ENCODE results near the gene COL18A1. TPM values are rescaled to one million over a fixed set of nuclear protein-coding genes. Genes with fewer than 3 reads are reported as not detected.

The COL18A1 gene
- total RNA-seq, 1 experiment from 2014 or later, result 77.0 TPM

- ATAC-seq (no peak), DNase-seq (no peak)
- intact Hi-C loops (cut with micrococcal nuclease), result no loop called here
- ChIA-PET POLR2A (ENCODE audit: unreplicated experiment) (no interaction called here), CTCF (no interaction called here)
- BruUV-seq (replicated peaks), result no TSS peak
- H3K4me3 ChIP-seq (ENCODE audit: low read length), result no peak overlapping the region
- peaks cover 55% of the 10 kb centered on the region for H3K79me2 ChIP-seq (ENCODE audit: low read length)
- no peak overlapping the region for H3K27ac ChIP-seq (ENCODE audit: low read length)
- no peaks in the 10 kb centered on the region for H3K27me3 ChIP-seq (ENCODE audit: low read length)
- H3K4me2 ChIP-seq (ENCODE audit: low read length), result no peak overlapping the region
- H3K9ac ChIP-seq (ENCODE audit: low read length), result no peak overlapping the region
- H2AFZ ChIP-seq (ENCODE audit: low read length), result no peak overlapping the region
- no peak for TF ChIP-seq CTCF (conservative IDR thresholded peaks at IDR 0.05; ENCODE audit: low read depth, low read length)
- no peak for TF ChIP-seq EZH2phosphoT487 (IDR thresholded peaks at IDR 0.05; ENCODE audit: borderline replicate concordance, low read length)
- TF ChIP-seq EZH2 (IDR thresholded peaks at IDR 0.05; ENCODE audit: low read length, unreplicated experiment), result no peak
- H3K9me2 ChIP-seq (replicated peaks; ENCODE audit: low read length), result no peaks in the 10 kb centered on the region
- no peaks in the 10 kb centered on the region for H3K9me3 ChIP-seq (ENCODE audit: low read length)
- H3K36me3 ChIP-seq (ENCODE audit: low read depth, low read length), result no peaks in the 10 kb centered on the region; the same call in 1 of the 2 replicates
- H4K20me1 ChIP-seq (ENCODE audit: low read length), result 0 out of 2 replicates have a peak, but pooled peaks cover 3% of the 10 kb centered on the region
- no peaks in the 10 kb centered on the region for H3F3A ChIP-seq (ENCODE audit: low read length, unreplicated experiment)
- H3K4me1 ChIP-seq (ENCODE audit: insufficient read depth, low read length), result peaks cover 17% of the 10 kb centered on the region; the same call in 1 of the 2 replicates
These were observed 134.3 kb downstream of the COL18A1 start for GRCh38 chr21:45539046-45539795.

GRCh38 chr21:45539796-45540600 lies 135.0 kb downstream of the COL18A1 start:
- no peak for DNase-seq
- Histone ChIP-seq H3K9me2 (replicated peaks; ENCODE audit: low read length) (no peaks in the 10 kb centered on the region), H3K4me1 (ENCODE audit: insufficient read depth, low read length) (peaks cover 17% of the 10 kb centered on the region; the same call in 1 of the 2 replicates), H3K4me2 (ENCODE audit: low read length) (peak overlapping the region; percentile 96), H3K27ac (ENCODE audit: low read length) (no peak overlapping the region), H2AFZ (ENCODE audit: low read length) (no peak overlapping the region), H3K27me3 (ENCODE audit: low read length) (no peaks in the 10 kb centered on the region), H3K36me3 (ENCODE audit: low read depth, low read length) (no peaks in the 10 kb centered on the region; the same call in 1 of the 2 replicates), H3K79me2 (ENCODE audit: low read length) (peaks cover 51% of the 10 kb centered on the region), H4K20me1 (ENCODE audit: low read length) (0 out of 2 replicates have a peak, but pooled peaks cover 3% of the 10 kb centered on the region), H3K9ac (ENCODE audit: low read length) (no peak overlapping the region), H3F3A (ENCODE audit: low read length, unreplicated experiment) (no peaks in the 10 kb centered on the region), H3K9me3 (ENCODE audit: low read length) (no peaks in the 10 kb centered on the region), H3K4me3 (ENCODE audit: low read length) (no peak overlapping the region; the same call in 1 of the 2 replicates)
- ChIA-PET CTCF (no interaction called here), POLR2A (ENCODE audit: unreplicated experiment) (no interaction called here)
- no TSS peak for BruUV-seq (replicated peaks)
- no peak for ATAC-seq
- TF ChIP-seq CTCF (conservative IDR thresholded peaks at IDR 0.05; ENCODE audit: low read depth, low read length) (no peak), EZH2phosphoT487 (IDR thresholded peaks at IDR 0.05; ENCODE audit: borderline replicate concordance, low read length) (no peak), EZH2 (IDR thresholded peaks at IDR 0.05; ENCODE audit: low read length, unreplicated experiment) (no peak)
- intact Hi-C loops (cut with micrococcal nuclease), result no loop called here
